Endodermal cell (in vitro differentiated cells): ENCODE measurements around the gene C16orf86. TPM values are rescaled to one million over a fixed set of nuclear protein-coding genes. Genes with fewer than 3 reads are reported as not detected.

Source experiments
- DNase-seq: peaks from one replicate; pipeline ENCODE4 v3.0.0-alpha.2; 2017
- H3K27ac ChIP-seq: 2 replicates; pipeline ENCODE4 v1.5.1; 2013; ENCODE audit warnings: mild to moderate bottlenecking, low read depth, low read length, moderate library complexity
- H3K27me3 ChIP-seq: 2 replicates; pipeline ENCODE4 v1.6.1; 2013; ENCODE audit warnings: mild to moderate bottlenecking, low read length, moderate library complexity; ENCODE audit not compliant: insufficient read depth, control insufficient read depth, poor library complexity, severe bottlenecking
- H3K36me3 ChIP-seq: 2 replicates; pipeline ENCODE4 v1.7.0; 2013; ENCODE audit warnings: mild to moderate bottlenecking, low read length, moderate library complexity; ENCODE audit not compliant: control insufficient read depth, insufficient read depth
- H3K4me1 ChIP-seq: one replicate; pipeline ENCODE4 v1.7.0; 2013; ENCODE audit warnings: low read length; ENCODE audit not compliant: control insufficient read depth, insufficient read depth
- H3K4me3 ChIP-seq: 2 replicates; pipeline ENCODE4 v1.5.1; 2013; ENCODE audit warnings: mild to moderate bottlenecking, low read length, moderate library complexity
- H3K9ac ChIP-seq: 2 replicates; pipeline ENCODE4 v1.6.1; 2013; ENCODE audit warnings: mild to moderate bottlenecking, low read length, moderate library complexity; ENCODE audit not compliant: poor library complexity, severe bottlenecking; ENCODE audit errors: extremely low read depth
- H3K9me3 ChIP-seq: 2 replicates; pipeline ENCODE4 v1.6.1; 2013; ENCODE audit warnings: mild to moderate bottlenecking, low read length, moderate library complexity; ENCODE audit not compliant: control insufficient read depth
- H3K27ac Mint-ChIP-seq: 2 replicates; pipeline ENCODE4 v1.8.0; 2020; ENCODE audit warnings: mixed read lengths
- H3K27me3 Mint-ChIP-seq: 2 replicates; pipeline ENCODE4 v1.8.0; 2021; ENCODE audit warnings: mild to moderate bottlenecking, mixed read lengths; ENCODE audit not compliant: insufficient read depth
- H3K36me3 Mint-ChIP-seq: 2 replicates; pipeline ENCODE4 v1.8.0; 2020; ENCODE audit warnings: low read depth, mixed read lengths
- H3K4me1 Mint-ChIP-seq: 2 replicates; pipeline ENCODE4 v1.8.0; 2020; ENCODE audit warnings: mixed read lengths
- H3K4me3 Mint-ChIP-seq: 2 replicates; pipeline ENCODE4 v1.8.0; 2020; ENCODE audit warnings: mild to moderate bottlenecking, moderate library complexity, mixed read lengths
- H3K9me3 Mint-ChIP-seq: 2 replicates; pipeline ENCODE4 v1.8.0; 2020; ENCODE audit warnings: mild to moderate bottlenecking, mixed read lengths
- CTCF ChIP-seq: fragments of 200-600 bp; sonication (generic); conservative IDR thresholded peaks from 2 replicates; pipeline ENCODE4 v1.5.0; 2021; ENCODE audit warnings: antibody characterized with exemption, mild to moderate bottlenecking
- WGBS, 2 experiments: methylation state at CpG; one replicate each; pipeline versions ENCODE4 v1.1.5 to v1.1.7; 2013; ENCODE audit warnings: missing lambda C conversion rate in 2 of 2, mixed read lengths in 1 of 2; ENCODE audit not compliant: insufficient coverage in 1 of 2, insufficient read length in 1 of 2; 5-methylcytosine and 5-hydroxymethylcytosine counted together
- total RNA-seq, 2 donors: library from RNA; stranded (reverse); fragmentation: NEBNext Ultra II Directional in 1 of 2; extraction: Animal tissue kit (Norgen Biotek cat#: 25700) in 1 of 2; gene quantifications; 2 replicates in 1 of 2; 3 replicates in 1 of 2; pipeline ENCODE4 v1.2.1, GENCODE V29; 2021

The C16orf86 gene
- total RNA-seq, 2 donors from 2014 or later = 3.6 to 4.7 TPM

GRCh38 chr16:67651847-67652246, 14.8 kb upstream of the C16orf86 start:
- Mint-ChIP-seq H3K27me3 (peaks cover 70% of the 10 kb centered on the region), H3K36me3 (peaks cover 4% of the 10 kb centered on the region), H3K4me3 (no peak overlapping the region), H3K27ac (no peak overlapping the region), H3K4me1 (peaks cover 2% of the 10 kb centered on the region), H3K9me3 (no peaks in the 10 kb centered on the region)
- no peaks in the 10 kb centered on the region for H3K9me3 ChIP-seq
- no peak for DNase-seq
- no peak overlapping the region for H3K27ac ChIP-seq
- no peaks in the 10 kb centered on the region for H3K36me3 ChIP-seq
- H3K4me1 ChIP-seq = no peaks in the 10 kb centered on the region
- H3K27me3 ChIP-seq = peaks cover 7% of the 10 kb centered on the region
- no peak overlapping the region for H3K4me3 ChIP-seq
- no peak for TF ChIP-seq CTCF
- WGBS, 2 experiments = 82 to 91% methylated on average over 4 of the region's 4 CpGs
- no peak overlapping the region for H3K9ac ChIP-seq

GRCh38 chr16:67652578-67653127, 14.0 kb upstream of the C16orf86 start:
- WGBS, 2 experiments = 3 to 11% methylated on average over 9 to 39 of the region's 59 CpGs
- H3K27me3 ChIP-seq = peaks cover 7% of the 10 kb centered on the region
- no peaks in the 10 kb centered on the region for H3K4me1 ChIP-seq
- H3K9me3 Mint-ChIP-seq = no peaks in the 10 kb centered on the region
- peaks cover 4% of the 10 kb centered on the region for H3K36me3 Mint-ChIP-seq
- no peak overlapping the region for H3K27ac ChIP-seq
- H3K9me3 ChIP-seq = no peaks in the 10 kb centered on the region
- no peaks in the 10 kb centered on the region for H3K36me3 ChIP-seq
- peaks cover 2% of the 10 kb centered on the region for H3K4me1 Mint-ChIP-seq
- DNase-seq = peak; percentile 88
- H3K27me3 Mint-ChIP-seq = peaks cover 62% of the 10 kb centered on the region
- no peak overlapping the region for H3K4me3 ChIP-seq
- H3K27ac Mint-ChIP-seq = no peak overlapping the region
- no peak for TF ChIP-seq CTCF
- H3K4me3 Mint-ChIP-seq = no peak overlapping the region
- no peak overlapping the region for H3K9ac ChIP-seq

GRCh38 chr16:67653128-67653788, 13.4 kb upstream of the C16orf86 start:
- H3K4me1 Mint-ChIP-seq = peaks cover 2% of the 10 kb centered on the region
- no peak overlapping the region for H3K27ac ChIP-seq

More at GRCh38 chr16:67653128-67653788, 13.4 kb upstream of the C16orf86 start:
- Mint-ChIP-seq H3K4me3 (peak overlapping the region; percentile 65), H3K36me3 (peaks cover 4% of the 10 kb centered on the region), H3K9me3 (no peaks in the 10 kb centered on the region), H3K27ac (no peak overlapping the region), H3K27me3 (peaks cover 56% of the 10 kb centered on the region)
- peak; percentile 74 for TF ChIP-seq CTCF
- WGBS, 2 experiments = 1 to 2% methylated on average over 10 to 66 of the region's 68 CpGs
- Histone ChIP-seq H3K36me3 (peaks cover 2% of the 10 kb centered on the region), H3K4me3 (peak overlapping the region; percentile 67), H3K4me1 (no peaks in the 10 kb centered on the region), H3K27me3 (peaks cover 7% of the 10 kb centered on the region), H3K9me3 (no peaks in the 10 kb centered on the region), H3K9ac (no peak overlapping the region)
- no peak for DNase-seq
